Ovary (tissue), 3 donors: Measurements from ENCODE around the gene ELOVL5.

ENCODE experiments used
- CTCF ChIP-seq, 3 donors: fragments of 450-650 bp in 2 of 3; fragments of 200-600 bp in 1 of 3; IDR thresholded peaks; one replicate each; pipeline versions ENCODE4 v1.5.1 to v1.8.0; 2016 to 2022; ENCODE audit warnings: antibody characterized with exemption in 3 of 3, mild to moderate bottlenecking in 1 of 3
- EP300 ChIP-seq: sonication (generic); formaldehyde crosslinking; IDR thresholded peaks from one replicate; pipeline ENCODE4 v1.6.1; 2017; ENCODE audit warnings: antibody characterized with exemption
- POLR2A ChIP-seq: fragments of 450-650 bp; IDR thresholded peaks from one replicate; pipeline ENCODE4 v1.6.1; 2017; ENCODE audit warnings: antibody characterized with exemption, mild to moderate bottlenecking, moderate library complexity
- donor health status: DM: no; HTN: no; CAD: no.

DNA sequence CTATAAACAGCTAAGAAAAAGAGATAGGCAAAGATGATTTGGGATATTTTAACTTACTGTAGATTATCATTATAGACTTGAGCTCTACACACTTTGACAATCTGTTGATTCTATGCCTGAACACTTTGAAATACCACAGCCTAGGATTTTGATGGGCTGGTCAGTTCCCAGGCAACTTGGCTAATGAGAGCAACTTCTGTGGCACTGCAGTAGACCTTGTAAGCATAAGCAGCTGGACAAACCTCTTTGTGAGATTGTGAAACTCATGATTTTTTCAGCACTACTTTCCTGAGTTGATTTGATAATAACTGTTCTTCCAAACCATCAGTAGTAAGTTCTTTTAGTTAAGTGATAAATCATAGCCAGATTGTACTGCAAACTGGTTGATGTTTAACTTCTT lies 27.1 kb upstream of the ELOVL5 start:
- TF ChIP-seq CTCF (IDR thresholded peaks at IDR 0.05) (no peak), POLR2A (no peak), EP300 (no peak)
